Measurements from ENCODE around the gene PRKCQ. TPM values are rescaled to one million over a fixed set of nuclear protein-coding genes. Genes with fewer than 3 reads are reported as not detected.

PRKCQ gene
- total RNA-seq, 2 experiments from 2014 or later: 4.0 to 7.8 TPM

GRCh38 chr10:6404127-6405072 is 175.7 kb downstream of the PRKCQ start:
- Histone ChIP-seq H3K79me2 (ENCODE audit: insufficient read depth, low read depth, low read length) (no peaks in the 10 kb centered on the region), H3K4me3 (ENCODE audit: low read depth, low read length, poor library complexity, severe bottlenecking) (no peak overlapping the region), H3K27ac (ENCODE audit: low read depth, low read length, poor library complexity, severe bottlenecking) (no peak overlapping the region), H3K9me3 (ENCODE audit: low read length) (no peaks in the 10 kb centered on the region), H4K20me1 (ENCODE audit: insufficient read depth, low read length) (no peaks in the 10 kb centered on the region), H2AFZ (ENCODE audit: low read length) (no peak overlapping the region), H3K36me3 (ENCODE audit: insufficient read depth, low read length) (no peaks in the 10 kb centered on the region), H3K4me2 (ENCODE audit: low read length) (no peak overlapping the region), H3K9me2 (ENCODE audit: insufficient read depth, low read length) (no peaks in the 10 kb centered on the region), H3K4me1 (ENCODE audit: insufficient read depth, low read length, poor library complexity, severe bottlenecking) (peaks cover 33% of the 10 kb centered on the region)
- ChIA-PET CTCF (ENCODE audit: unreplicated experiment) (interaction anchor here (0.6 to 2.0 kb wide), 2 partner anchors 253 to 490 kb away, joined by 3 to 4 read pairs; no protein-coding TSS in a partner anchor), POLR2A (interaction anchor here (0.7 kb wide), 1 partner anchor 56 kb away, joined by 3 read pairs; no protein-coding TSS in a partner anchor)
- no peak for TF ChIP-seq CTCF (conservative IDR thresholded peaks at IDR 0.05; ENCODE audit: low read length)
- no peak for TF ChIP-seq EZH2phosphoT487 (IDR thresholded peaks at IDR 0.05; ENCODE audit: borderline replicate concordance, low read depth, low read length)
- intact Hi-C loops (cut with micrococcal nuclease; ENCODE audit: unreplicated experiment): loop anchor here (5.0 to 10.0 kb wide), 4 partner anchors 107 to 460 kb away; partner anchors contain the start of gene RBM17
- DNase-seq (ENCODE audit: low spot score): no peak
- no TSS peak for BruUV-seq (replicated peaks)

- TF ChIP-seq EZH2phosphoT487 (IDR thresholded peaks at IDR 0.05; ENCODE audit: borderline replicate concordance, low read depth, low read length) (no peak), CTCF (conservative IDR thresholded peaks at IDR 0.05; ENCODE audit: low read length) (no peak)
- CTCF ChIA-PET (ENCODE audit: unreplicated experiment): interaction anchor here (0.6 kb wide), 1 partner anchor 366 kb away, joined by 7 read pairs; no protein-coding TSS in a partner anchor
- H4K20me1 ChIP-seq (ENCODE audit: insufficient read depth, low read length): no peaks in the 10 kb centered on the region
- H3K9me3 ChIP-seq (ENCODE audit: low read length): no peaks in the 10 kb centered on the region
- intact Hi-C loops (cut with micrococcal nuclease; ENCODE audit: unreplicated experiment): loop anchor here (5.0 to 10.0 kb wide), 4 partner anchors 106 to 458 kb away; partner anchors contain the start of gene RBM17
- POLR2A ChIA-PET: interaction anchor here (0.9 to 6.3 kb wide), 4 partner anchors 55 to 203 kb away, joined by 3 to 46 read pairs (median 4); partner anchors contain the start of gene PFKFB3
- H3K4me1 ChIP-seq (ENCODE audit: insufficient read depth, low read length, poor library complexity, severe bottlenecking): peaks cover 39% of the 10 kb centered on the region
- BruUV-seq (replicated peaks): no TSS peak
- no peak overlapping the region for H2AFZ ChIP-seq (ENCODE audit: low read length)
- no peaks in the 10 kb centered on the region for H3K9me2 ChIP-seq (ENCODE audit: insufficient read depth, low read length)
- no peaks in the 10 kb centered on the region for H3K36me3 ChIP-seq (ENCODE audit: insufficient read depth, low read length)
- H3K27ac ChIP-seq (ENCODE audit: low read depth, low read length, poor library complexity, severe bottlenecking): no peak overlapping the region
- no peaks in the 10 kb centered on the region for H3K79me2 ChIP-seq (ENCODE audit: insufficient read depth, low read depth, low read length)
- no peak overlapping the region for H3K4me2 ChIP-seq (ENCODE audit: low read length)
- no peak for DNase-seq (ENCODE audit: low spot score)
- H3K4me3 ChIP-seq (ENCODE audit: low read depth, low read length, poor library complexity, severe bottlenecking): no peak overlapping the region
Observed at GRCh38 chr10:6402960-6403359, 177.1 kb downstream of the PRKCQ start.

Data from OCI-LY7 (cell line).